GM12878 (cell line): ENCODE data around the gene BICD1. TPM values are rescaled to one million over a fixed set of nuclear protein-coding genes. Genes with fewer than 3 reads are reported as not detected.

ENCODE experiments used
- ATAC-seq: fragments of 200-7000 bp; cut with Tn5 transposase; 3 replicates; pipeline ENCODE4 v1.9.1; 2020; ENCODE audit warnings: mild to moderate bottlenecking, moderate library complexity
- BruUV-seq: library from RNA; stranded (reverse); fragments of 400-500 nt; replicated peaks from 2 replicates; lab custom pipeline; 2021; lab: Mats Ljungman, UMichigan
- CTCF ChIA-PET: fragments of 300-600 bp; sonication (Branson Sonifier 250); formaldehyde crosslinking; extraction: SDS; loops from one replicate; lab custom pipeline; 2021; ENCODE audit warnings: inconsistent platforms; lab: Yijun Ruan, JAX
- POLR2A ChIA-PET: fragments of 350-600 bp; formaldehyde crosslinking; extraction: SDS; loops from one replicate; lab custom pipeline; 2021; ENCODE audit warnings: inconsistent platforms; lab: Charles Lee
- RAD21 ChIA-PET: fragments of 300-600 bp; sonication (Branson Sonifier 250); formaldehyde crosslinking; loops from one replicate; lab custom pipeline; 2023; ENCODE audit warnings: antibody characterized with exemption; ENCODE audit not compliant: unreplicated experiment; lab: Charles Lee
- SMC1A ChIA-PET: fragments of 300-600 bp; sonication (Branson Sonifier 250); formaldehyde crosslinking; loops from one replicate; lab custom pipeline; 2023; ENCODE audit not compliant: unreplicated experiment, uncharacterized antibody; lab: Charles Lee
- DNase-seq: peaks from one replicate; pipeline ENCODE4 v3.0.0-alpha.2; 2011; ENCODE audit warnings: low read depth, low spot score
- FAIRE-seq: peaks from 3 replicates; lab custom pipeline; 2011; peaks lifted over from hg19 to GRCh38; lab: Jason Lieb, UNC
- H2AFZ ChIP-seq: 2 replicates; pipeline ENCODE4 v1.6.0; 2011; ENCODE audit warnings: low read depth, low read length, control low read depth; ENCODE audit not compliant: control insufficient read depth
- H3K27ac ChIP-seq: 2 replicates; pipeline ENCODE4 v1.5.1; 2011; ENCODE audit warnings: control low read depth; ENCODE audit not compliant: control insufficient read depth, insufficient read depth
- H3K27me3 ChIP-seq, 2 experiments: replicated peaks in 1 of 2; 2 replicates each; pipeline versions ENCODE4 v1.6.0 to v1.6.1; 2011; ENCODE audit warnings: low read length in 1 of 2; ENCODE audit not compliant: control insufficient read depth in 2 of 2, insufficient read depth in 2 of 2
- H3K36me3 ChIP-seq, 2 experiments: 2 replicates each; pipeline ENCODE4 v1.5.1; 2011; ENCODE audit warnings: low read length in 1 of 2; ENCODE audit not compliant: control insufficient read depth in 2 of 2, insufficient read depth in 2 of 2
- H3K4me1 ChIP-seq: 2 replicates; pipeline ENCODE4 v1.6.1; 2011; ENCODE audit warnings: mild to moderate bottlenecking, low read length, moderate library complexity, mixed read lengths; ENCODE audit not compliant: control insufficient read depth, insufficient read depth
- H3K4me2 ChIP-seq: 2 replicates; pipeline ENCODE4 v1.6.0; 2011; ENCODE audit warnings: control low read depth; ENCODE audit not compliant: control insufficient read depth, insufficient read depth
- H3K4me3 ChIP-seq: fragments of 200-600 bp; sonication (generic); 2 replicates; pipeline ENCODE4 v1.5.1; 2016
- H3K79me2 ChIP-seq: 2 replicates; pipeline ENCODE4 v1.6.0; 2011; ENCODE audit warnings: low read length; ENCODE audit not compliant: control insufficient read depth, insufficient read depth
- H3K9ac ChIP-seq: 2 replicates; pipeline ENCODE4 v1.8.0; 2011; ENCODE audit warnings: low read length, control low read depth, mixed read lengths; ENCODE audit not compliant: control insufficient read depth, insufficient read depth
- H3K9me3 ChIP-seq: replicated peaks from 3 replicates; pipeline ENCODE4 v1.5.1; 2011; ENCODE audit warnings: mild to moderate bottlenecking, low read length; ENCODE audit not compliant: control insufficient read depth, insufficient read depth
- H4K20me1 ChIP-seq: 2 replicates; pipeline ENCODE4 v1.6.0; 2011; ENCODE audit not compliant: control insufficient read depth, insufficient read depth
- BCL11A ChIP-seq: IDR thresholded peaks from 2 replicates; pipeline ENCODE4 v1.6.1; 2011; ENCODE audit warnings: low read depth, low read length
- EGR1 ChIP-seq, 2 experiments: IDR thresholded peaks; 1 replicate in 1 of 2; 2 replicates in 1 of 2; pipeline ENCODE4 v1.6.1; 2011 to 2012; ENCODE audit warnings: low read depth in 2 of 2, low read length in 2 of 2, borderline replicate concordance in 1 of 2, mild to moderate bottlenecking in 1 of 2, moderate library complexity in 1 of 2
- EP300 ChIP-seq, 2 experiments: fragments of 150-350 bp in 1 of 2; IDR thresholded peaks; 2 replicates each; pipeline ENCODE4 v1.6.1; 2011 to 2012; ENCODE audit warnings: low read depth in 2 of 2, low read length in 2 of 2, borderline replicate concordance in 1 of 2, improper control_type of control experiment in 1 of 2, inconsistent platforms in 1 of 2; ENCODE audit not compliant: control insufficient read depth in 1 of 2
- HDGF ChIP-seq: fragments of 450-650 bp; IDR thresholded peaks from 2 replicates; pipeline ENCODE4 v1.6.1; 2016; ENCODE audit warnings: antibody characterized with exemption
- MLLT1 ChIP-seq: fragments of 450-650 bp; IDR thresholded peaks from 2 replicates; pipeline ENCODE4 v1.6.1; 2016; ENCODE audit warnings: mild to moderate bottlenecking
- RELB ChIP-seq: fragments of 450-650 bp; IDR thresholded peaks from 2 replicates; pipeline ENCODE4 v1.6.1; 2017; ENCODE audit warnings: low read depth, mild to moderate bottlenecking, moderate library complexity
- RUNX3 ChIP-seq: IDR thresholded peaks from 2 replicates; pipeline ENCODE4 v1.6.1; 2012; ENCODE audit warnings: low read length, inconsistent platforms
- TCF7 ChIP-seq: IDR thresholded peaks from 2 replicates; pipeline ENCODE4 v1.6.1; 2014; ENCODE audit warnings: antibody characterized with exemption, borderline replicate concordance
- WGBS: methylation state at CpG from one replicate; pipeline ENCODE4 v1.1.6; 2016; ENCODE audit warnings: low lambda C conversion rate; ENCODE audit not compliant: insufficient replicate concordance, insufficient coverage; ENCODE audit errors: missing lambda C conversion rate; 5-methylcytosine and 5-hydroxymethylcytosine counted together
- in situ Hi-C: fragments of 300-500 bp; cut with MboI; formaldehyde crosslinking; loops from 9 replicates; pipeline ENCODE4 v1.14.3; 2018; ENCODE audit warnings: mixed read lengths
- intact Hi-C: fragments of 100-400 bp; cut with micrococcal nuclease; formaldehyde crosslinking; loops from one replicate; pipeline ENCODE4 v1.14.2; 2022; ENCODE audit not compliant: unreplicated experiment
- polyA plus RNA-seq, 11 experiments: library from polyadenylated mRNA; depleted of rRNA in 4 of 11; unstranded in 6 of 11; stranded (reverse) in 5 of 11; fragments of >200 nt; fragmentation: Nextera tagmentation in 4 of 11; fragmentation: Illumina TruSeq in 1 of 11; extraction: Ambion mirVana in 4 of 11; extraction: Trizol in 1 of 11; gene quantifications; 1 replicate in 1 of 11; 2 replicates in 10 of 11; pipeline versions ENCODE4 v1.2.1 to v1.2.3, GENCODE V29; 2011 to 2016; ENCODE audit warnings: inconsistent platforms in 2 of 11, missing spikeins in 2 of 11, low read depth in 1 of 11
- total RNA-seq, 4 experiments: library from RNA; depleted of rRNA in 3 of 4; stranded (reverse); fragments of >200 nt in 3 of 4; fragmentation: Illumina TruSeq in 1 of 4; extraction: Trizol in 1 of 4; gene quantifications; 2 replicates each; pipeline versions ENCODE4 v1.2.1 to v1.2.3, GENCODE V29; 2013 to 2021
- TF ChIP-seq, protein P1 (sequence below): fragments of 150-350 bp; IDR thresholded peaks from 2 replicates; pipeline ENCODE4 v1.6.1; 2016; ENCODE audit warnings: low read depth, low read length
- TF ChIP-seq, protein P2 (sequence below): IDR thresholded peaks from 2 replicates; pipeline ENCODE4 v1.6.1; 2012; ENCODE audit warnings: improper control_type of control experiment, low read depth, low read length; ENCODE audit not compliant: insufficient replicate concordance

The BICD1 gene
- total and polyA plus RNA-seq, 10 of the 15 experiments (the other 5 are each of a cell fraction or from before 2014, with no cell fraction given) = 4.7 to 32.5 (median 14.4) TPM

GRCh38 chr12:32105986-32106516 is 596 bp upstream of the BICD1 start:
- peaks cover 5% of the 10 kb centered on the region for H3K4me1 ChIP-seq
- ChIA-PET CTCF (interaction anchor here (0.7 to 2.3 kb wide), 11 partner anchors 10 to 424 kb away, joined by 3 to 7 read pairs (median 4); no protein-coding TSS in a partner anchor), RAD21 (interaction anchor here (0.5 to 2.7 kb wide), 9 partner anchors 33 to 703 kb away, joined by 3 to 21 read pairs (median 3); partner anchors contain the start of gene RESF1), POLR2A (interaction anchor here (0.6 to 2.0 kb wide), 5 partner anchors 8 to 464 kb away, joined by 3 to 7 read pairs (median 3); no protein-coding TSS in a partner anchor), SMC1A (interaction anchor here (0.6 to 2.7 kb wide), 7 partner anchors 54 to 453 kb away, joined by 3 to 15 read pairs (median 4); no protein-coding TSS in a partner anchor)
- peak overlapping the region; percentile 63 for H2AFZ ChIP-seq
- H4K20me1 ChIP-seq = no peaks in the 10 kb centered on the region
- H3K27ac ChIP-seq = peak overlapping the region; percentile 63
- 29% methylated on average over 20 of the region's 24 CpGs for WGBS
- H3K4me3 ChIP-seq = peak overlapping the region; percentile 80
- in situ Hi-C loops (no loop called here), intact Hi-C loops (no loop called here)
- H3K9ac ChIP-seq = peak overlapping the region; percentile 78
- H3K9me3 ChIP-seq = no peaks in the 10 kb centered on the region
- no peaks in the 10 kb centered on the region for H3K27me3 ChIP-seq
- peak; percentile 6 for ATAC-seq
- H3K4me2 ChIP-seq = peak overlapping the region; percentile 92
- DNase-seq = no peak
- FAIRE-seq = no peak
- no peaks in the 10 kb centered on the region for H3K36me3 ChIP-seq
- no TSS peak for BruUV-seq
- H3K79me2 ChIP-seq = peaks cover 32% of the 10 kb centered on the region
- TF ChIP-seq RUNX3 (peak; percentile 44), EGR1 (IDR thresholded peaks at IDR 0.05; ENCODE audit: borderline replicate concordance in 1 of 2, low read depth in 2 of 2, low read length in 2 of 2) (no peak), TCF7 (no peak), MLLT1 (0 out of 2 replicates have a peak, but pooled peaks have one; percentile 16), EP300 (IDR thresholded peaks at IDR 0.05; ENCODE audit: borderline replicate concordance in 1 of 2, control insufficient read depth in 1 of 2, low read depth in 2 of 2, low read length in 2 of 2) (no peak), BCL11A (no peak), RELB (no peak), HDGF (no peak)
- TF ChIP-seq, protein P1, sequence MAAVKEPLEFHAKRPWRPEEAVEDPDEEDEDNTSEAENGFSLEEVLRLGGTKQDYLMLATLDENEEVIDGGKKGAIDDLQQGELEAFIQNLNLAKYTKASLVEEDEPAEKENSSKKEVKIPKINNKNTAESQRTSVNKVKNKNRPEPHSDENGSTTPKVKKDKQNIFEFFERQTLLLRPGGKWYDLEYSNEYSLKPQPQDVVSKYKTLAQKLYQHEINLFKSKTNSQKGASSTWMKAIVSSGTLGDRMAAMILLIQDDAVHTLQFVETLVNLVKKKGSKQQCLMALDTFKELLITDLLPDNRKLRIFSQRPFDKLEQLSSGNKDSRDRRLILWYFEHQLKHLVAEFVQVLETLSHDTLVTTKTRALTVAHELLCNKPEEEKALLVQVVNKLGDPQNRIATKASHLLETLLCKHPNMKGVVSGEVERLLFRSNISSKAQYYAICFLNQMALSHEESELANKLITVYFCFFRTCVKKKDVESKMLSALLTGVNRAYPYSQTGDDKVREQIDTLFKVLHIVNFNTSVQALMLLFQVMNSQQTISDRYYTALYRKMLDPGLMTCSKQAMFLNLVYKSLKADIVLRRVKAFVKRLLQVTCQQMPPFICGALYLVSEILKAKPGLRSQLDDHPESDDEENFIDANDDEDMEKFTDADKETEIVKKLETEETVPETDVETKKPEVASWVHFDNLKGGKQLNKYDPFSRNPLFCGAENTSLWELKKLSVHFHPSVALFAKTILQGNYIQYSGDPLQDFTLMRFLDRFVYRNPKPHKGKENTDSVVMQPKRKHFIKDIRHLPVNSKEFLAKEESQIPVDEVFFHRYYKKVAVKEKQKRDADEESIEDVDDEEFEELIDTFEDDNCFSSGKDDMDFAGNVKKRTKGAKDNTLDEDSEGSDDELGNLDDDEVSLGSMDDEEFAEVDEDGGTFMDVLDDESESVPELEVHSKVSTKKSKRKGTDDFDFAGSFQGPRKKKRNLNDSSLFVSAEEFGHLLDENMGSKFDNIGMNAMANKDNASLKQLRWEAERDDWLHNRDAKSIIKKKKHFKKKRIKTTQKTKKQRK = no peak
- TF ChIP-seq, protein P2, sequence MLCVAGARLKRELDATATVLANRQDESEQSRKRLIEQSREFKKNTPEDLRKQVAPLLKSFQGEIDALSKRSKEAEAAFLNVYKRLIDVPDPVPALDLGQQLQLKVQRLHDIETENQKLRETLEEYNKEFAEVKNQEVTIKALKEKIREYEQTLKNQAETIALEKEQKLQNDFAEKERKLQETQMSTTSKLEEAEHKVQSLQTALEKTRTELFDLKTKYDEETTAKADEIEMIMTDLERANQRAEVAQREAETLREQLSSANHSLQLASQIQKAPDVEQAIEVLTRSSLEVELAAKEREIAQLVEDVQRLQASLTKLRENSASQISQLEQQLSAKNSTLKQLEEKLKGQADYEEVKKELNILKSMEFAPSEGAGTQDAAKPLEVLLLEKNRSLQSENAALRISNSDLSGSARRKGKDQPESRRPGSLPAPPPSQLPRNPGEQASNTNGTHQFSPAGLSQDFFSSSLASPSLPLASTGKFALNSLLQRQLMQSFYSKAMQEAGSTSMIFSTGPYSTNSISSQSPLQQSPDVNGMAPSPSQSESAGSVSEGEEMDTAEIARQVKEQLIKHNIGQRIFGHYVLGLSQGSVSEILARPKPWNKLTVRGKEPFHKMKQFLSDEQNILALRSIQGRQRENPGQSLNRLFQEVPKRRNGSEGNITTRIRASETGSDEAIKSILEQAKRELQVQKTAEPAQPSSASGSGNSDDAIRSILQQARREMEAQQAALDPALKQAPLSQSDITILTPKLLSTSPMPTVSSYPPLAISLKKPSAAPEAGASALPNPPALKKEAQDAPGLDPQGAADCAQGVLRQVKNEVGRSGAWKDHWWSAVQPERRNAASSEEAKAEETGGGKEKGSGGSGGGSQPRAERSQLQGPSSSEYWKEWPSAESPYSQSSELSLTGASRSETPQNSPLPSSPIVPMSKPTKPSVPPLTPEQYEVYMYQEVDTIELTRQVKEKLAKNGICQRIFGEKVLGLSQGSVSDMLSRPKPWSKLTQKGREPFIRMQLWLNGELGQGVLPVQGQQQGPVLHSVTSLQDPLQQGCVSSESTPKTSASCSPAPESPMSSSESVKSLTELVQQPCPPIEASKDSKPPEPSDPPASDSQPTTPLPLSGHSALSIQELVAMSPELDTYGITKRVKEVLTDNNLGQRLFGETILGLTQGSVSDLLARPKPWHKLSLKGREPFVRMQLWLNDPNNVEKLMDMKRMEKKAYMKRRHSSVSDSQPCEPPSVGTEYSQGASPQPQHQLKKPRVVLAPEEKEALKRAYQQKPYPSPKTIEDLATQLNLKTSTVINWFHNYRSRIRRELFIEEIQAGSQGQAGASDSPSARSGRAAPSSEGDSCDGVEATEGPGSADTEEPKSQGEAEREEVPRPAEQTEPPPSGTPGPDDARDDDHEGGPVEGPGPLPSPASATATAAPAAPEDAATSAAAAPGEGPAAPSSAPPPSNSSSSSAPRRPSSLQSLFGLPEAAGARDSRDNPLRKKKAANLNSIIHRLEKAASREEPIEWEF = no peak
